CD8-positive, alpha-beta memory T cell (primary cell): ENCODE data around the gene GOLGA7B. TPM values are rescaled to one million over a fixed set of nuclear protein-coding genes. Genes with fewer than 3 reads are reported as not detected.

ENCODE experiments used
- CTCF ChIA-PET: fragments of 350-600 bp; sonication (Branson Sonifier 250); formaldehyde crosslinking; loops from one replicate; lab custom pipeline; 2021; ENCODE audit warnings: antibody characterized with exemption; lab: Charles Lee
- POLR2A ChIA-PET: fragments of 350-600 bp; sonication (Branson Sonifier 250); formaldehyde crosslinking; loops from one replicate; lab custom pipeline; 2021; ENCODE audit warnings: antibody characterized with exemption; lab: Charles Lee
- DNase-seq, 5 donors: peaks; one replicate each; pipeline versions ENCODE4 v3.0.0 to v3.0.0-alpha.2; 2020 to 2022; ENCODE audit warnings: mixed read lengths in 1 of 5
- H3K27ac ChIP-seq: one replicate; pipeline ENCODE4 v1.7.0; 2013; ENCODE audit warnings: low read depth, mild to moderate bottlenecking, low read length, moderate library complexity
- H3K27me3 ChIP-seq: 2 replicates; pipeline ENCODE4 v1.7.0; 2013; ENCODE audit warnings: low read length, mild to moderate bottlenecking; ENCODE audit not compliant: insufficient read depth, poor library complexity, severe bottlenecking
- H3K36me3 ChIP-seq: 2 replicates; pipeline ENCODE4 v1.7.0; 2013; ENCODE audit warnings: mild to moderate bottlenecking, low read length, moderate library complexity; ENCODE audit not compliant: insufficient read depth
- H3K4me1 ChIP-seq: 2 replicates; pipeline ENCODE4 v1.7.0; 2013; ENCODE audit warnings: mild to moderate bottlenecking, low read length, moderate library complexity; ENCODE audit not compliant: insufficient read depth
- H3K4me3 ChIP-seq: 2 replicates; pipeline ENCODE4 v1.7.0; 2013; ENCODE audit warnings: mild to moderate bottlenecking, low read length
- H3K9me3 ChIP-seq: 2 replicates; pipeline ENCODE4 v1.7.0; 2013; ENCODE audit warnings: mild to moderate bottlenecking, low read length
- H3K27ac Mint-ChIP-seq, 8 donors: one replicate each; pipeline ENCODE4 v1.8.0; 2020 to 2021; ENCODE audit warnings: mixed read lengths in 8 of 8, mild to moderate bottlenecking in 6 of 8, inconsistent platforms in 3 of 8, moderate library complexity in 3 of 8
- H3K27me3 Mint-ChIP-seq, 2 donors: one replicate each; pipeline ENCODE4 v1.8.0; 2020 to 2021; ENCODE audit warnings: mixed read lengths in 2 of 2, mild to moderate bottlenecking in 1 of 2, moderate library complexity in 1 of 2
- H3K36me3 Mint-ChIP-seq, 3 donors: one replicate each; pipeline ENCODE4 v1.8.0; 2020 to 2021; ENCODE audit warnings: mixed read lengths in 3 of 3, inconsistent platforms in 1 of 3, mild to moderate bottlenecking in 1 of 3
- H3K4me1 Mint-ChIP-seq, 3 donors: one replicate each; pipeline ENCODE4 v1.8.0; 2020 to 2021; ENCODE audit warnings: mixed read lengths in 3 of 3, inconsistent platforms in 1 of 3, mild to moderate bottlenecking in 1 of 3
- H3K4me3 Mint-ChIP-seq, 7 donors: one replicate each; pipeline ENCODE4 v1.8.0; 2020 to 2021; ENCODE audit warnings: mixed read lengths in 7 of 7, mild to moderate bottlenecking in 6 of 7, moderate library complexity in 4 of 7, inconsistent platforms in 2 of 7
- H3K9me3 Mint-ChIP-seq, 5 donors: one replicate each; pipeline ENCODE4 v1.8.0; 2020 to 2022; ENCODE audit warnings: mixed read lengths in 5 of 5, mild to moderate bottlenecking in 3 of 5, moderate library complexity in 2 of 5, inconsistent platforms in 1 of 5
- polyA plus RNA-seq: library from polyadenylated mRNA; unstranded; fragments of 300-500 nt; fragmentation: Illumina TruSeq; gene quantifications from one replicate; pipeline ENCODE4 v1.2.3, GENCODE V29; 2021
- total RNA-seq, 2 experiments: library from RNA; stranded (reverse); gene quantifications; one replicate each; pipeline ENCODE4 v1.2.3, GENCODE V29; 2021

GOLGA7B gene
- total and polyA plus RNA-seq, 3 experiments from 2014 or later: 0.29 to 0.62 (median 0.44) TPM

GRCh38 chr10:97861097-97861750 is 11.6 kb downstream of the GOLGA7B start:
- no peak overlapping the region for H3K27ac Mint-ChIP-seq
- ChIA-PET POLR2A (interaction anchor here (0.5 to 1.7 kb wide), 2 partner anchors 12 to 556 kb away, joined by 4 to 5 read pairs; partner anchors contain the start of gene GOLGA7B), CTCF (interaction anchor here (1.0 to 3.1 kb wide), 5 partner anchors 8 to 69 kb away, joined by 3 to 13 read pairs (median 4); no protein-coding TSS in a partner anchor)
- H3K9me3 Mint-ChIP-seq: no peaks in the 10 kb centered on the region
- no peak overlapping the region for H3K4me3 ChIP-seq
- H3K36me3 Mint-ChIP-seq: peaks cover 5 to 15% (median 12%) of the 10 kb centered on the region in 3 donors
- no peaks in the 10 kb centered on the region for H3K27me3 Mint-ChIP-seq
- H3K36me3 ChIP-seq: no peaks in the 10 kb centered on the region
- no peak for DNase-seq
- H3K4me1 ChIP-seq: no peaks in the 10 kb centered on the region
- H3K27me3 ChIP-seq: no peaks in the 10 kb centered on the region
- no peaks in the 10 kb centered on the region for H3K9me3 ChIP-seq
- no peak overlapping the region for H3K27ac ChIP-seq
- H3K4me3 Mint-ChIP-seq: no peak overlapping the region
- H3K4me1 Mint-ChIP-seq: peaks cover 5 to 15% (median 6%) of the 10 kb centered on the region in 3 donors

GRCh38 chr10:97861924-97862323 is 12.3 kb downstream of the GOLGA7B start:
- CTCF ChIA-PET: interaction anchor here (2.3 to 3.1 kb wide), 2 partner anchors 7 to 69 kb away, joined by 7 to 13 read pairs; no protein-coding TSS in a partner anchor
- Histone ChIP-seq H3K9me3 (no peaks in the 10 kb centered on the region), H3K4me1 (no peaks in the 10 kb centered on the region), H3K27me3 (no peaks in the 10 kb centered on the region), H3K27ac (no peak overlapping the region), H3K4me3 (no peak overlapping the region), H3K36me3 (no peaks in the 10 kb centered on the region)
- DNase-seq: no peak
- Mint-ChIP-seq H3K9me3 (no peaks in the 10 kb centered on the region), H3K36me3 (peaks cover 5 to 15% (median 12%) of the 10 kb centered on the region in 3 donors), H3K4me3 (no peak overlapping the region), H3K4me1 (peaks cover 5 to 15% (median 6%) of the 10 kb centered on the region in 3 donors), H3K27ac (no peak overlapping the region), H3K27me3 (no peaks in the 10 kb centered on the region)
- POLR2A ChIA-PET: interaction anchor here (1.7 kb wide), 1 partner anchor 12 kb away, joined by 5 read pairs; the partner anchor contains the start of gene GOLGA7B

DNA sequence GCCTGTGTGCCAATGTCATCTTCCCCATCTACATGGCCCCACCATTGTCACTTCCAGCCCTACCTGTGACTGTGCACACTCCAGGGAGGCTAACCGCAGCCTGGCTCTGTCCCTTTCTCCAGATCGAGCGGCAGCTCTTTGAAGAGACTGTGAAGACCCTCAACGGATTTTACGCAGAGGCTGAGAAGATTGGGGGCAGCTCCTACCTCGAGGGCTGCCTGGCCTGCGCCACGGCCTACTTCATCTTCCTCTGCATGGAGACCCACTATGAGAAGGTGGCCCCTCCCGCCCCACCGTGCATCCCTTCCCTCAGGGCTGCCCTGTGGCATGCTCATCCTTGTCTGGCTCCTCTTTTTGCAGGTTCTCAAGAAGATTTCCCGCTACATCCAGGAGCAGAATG is 14.2 kb downstream of the GOLGA7B start:
- H3K27me3 Mint-ChIP-seq: no peaks in the 10 kb centered on the region
- Histone ChIP-seq H3K4me3 (no peak overlapping the region), H3K36me3 (no peaks in the 10 kb centered on the region), H3K27me3 (no peaks in the 10 kb centered on the region), H3K27ac (no peak overlapping the region), H3K9me3 (no peaks in the 10 kb centered on the region), H3K4me1 (peaks cover 3% of the 10 kb centered on the region)
- H3K27ac Mint-ChIP-seq: peak overlapping the region in 1 of 8 donors; percentile 87
- H3K36me3 Mint-ChIP-seq: peaks cover 5 to 12% (median 12%) of the 10 kb centered on the region in 3 donors
- peaks cover 4 to 9% (median 6%) of the 10 kb centered on the region in 3 donors for H3K4me1 Mint-ChIP-seq
- ChIA-PET CTCF (interaction anchor here (1.0 to 3.1 kb wide), 2 partner anchors 11 to 71 kb away, joined by 3 to 13 read pairs; no protein-coding TSS in a partner anchor), POLR2A (no interaction called here)
- no peak overlapping the region for H3K4me3 Mint-ChIP-seq
- no peak for DNase-seq
- no peaks in the 10 kb centered on the region for H3K9me3 Mint-ChIP-seq

DNA sequence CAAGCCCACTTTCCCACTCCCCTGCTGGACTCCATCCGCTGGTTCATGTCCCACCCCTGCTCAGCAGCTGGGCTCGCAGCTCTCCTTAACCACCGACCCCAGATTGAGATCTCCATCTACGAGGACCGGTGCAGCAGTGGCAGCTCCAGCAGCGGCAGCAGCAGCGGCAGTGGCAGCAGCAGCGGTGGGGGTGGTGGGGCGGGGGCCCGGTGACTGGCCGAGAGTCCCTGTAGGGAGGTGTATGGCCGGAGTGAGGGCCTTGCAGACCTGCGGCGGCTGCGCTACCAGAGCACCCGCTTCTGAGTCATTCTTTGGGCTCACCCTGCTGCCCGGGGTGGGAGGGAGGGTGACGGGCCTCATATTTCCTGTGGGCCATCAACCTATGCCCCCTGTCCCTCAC is 15.8 kb downstream of the GOLGA7B start:
- DNase-seq: no peak
- peaks cover 17% of the 10 kb centered on the region for H3K4me1 ChIP-seq
- ChIA-PET POLR2A (interaction anchor here (0.6 kb wide), 1 partner anchor 43 kb away, joined by 3 read pairs; no protein-coding TSS in a partner anchor), CTCF (interaction anchor here (7.6 kb wide), 1 partner anchor 74 kb away, joined by 109 read pairs; no protein-coding TSS in a partner anchor)
- no peak overlapping the region for H3K27ac ChIP-seq
- H3K9me3 ChIP-seq: no peaks in the 10 kb centered on the region
- no peaks in the 10 kb centered on the region for H3K9me3 Mint-ChIP-seq
- peaks cover 18 to 21% (median 19%) of the 10 kb centered on the region in 3 donors for H3K4me1 Mint-ChIP-seq
- H3K36me3 Mint-ChIP-seq: peaks cover 5 to 12% (median 10%) of the 10 kb centered on the region in 3 donors
- no peaks in the 10 kb centered on the region for H3K27me3 ChIP-seq
- no peaks in the 10 kb centered on the region for H3K36me3 ChIP-seq
- H3K4me3 ChIP-seq: no peak overlapping the region
- H3K27me3 Mint-ChIP-seq: no peaks in the 10 kb centered on the region
- no peak overlapping the region for H3K4me3 Mint-ChIP-seq
- no peak overlapping the region for H3K27ac Mint-ChIP-seq

- no peaks in the 10 kb centered on the region for H3K27me3 ChIP-seq
- POLR2A ChIA-PET: no interaction called here
Measured at GRCh38 chr10:97866524-97867219, 17.0 kb downstream of the GOLGA7B start.

DNA sequence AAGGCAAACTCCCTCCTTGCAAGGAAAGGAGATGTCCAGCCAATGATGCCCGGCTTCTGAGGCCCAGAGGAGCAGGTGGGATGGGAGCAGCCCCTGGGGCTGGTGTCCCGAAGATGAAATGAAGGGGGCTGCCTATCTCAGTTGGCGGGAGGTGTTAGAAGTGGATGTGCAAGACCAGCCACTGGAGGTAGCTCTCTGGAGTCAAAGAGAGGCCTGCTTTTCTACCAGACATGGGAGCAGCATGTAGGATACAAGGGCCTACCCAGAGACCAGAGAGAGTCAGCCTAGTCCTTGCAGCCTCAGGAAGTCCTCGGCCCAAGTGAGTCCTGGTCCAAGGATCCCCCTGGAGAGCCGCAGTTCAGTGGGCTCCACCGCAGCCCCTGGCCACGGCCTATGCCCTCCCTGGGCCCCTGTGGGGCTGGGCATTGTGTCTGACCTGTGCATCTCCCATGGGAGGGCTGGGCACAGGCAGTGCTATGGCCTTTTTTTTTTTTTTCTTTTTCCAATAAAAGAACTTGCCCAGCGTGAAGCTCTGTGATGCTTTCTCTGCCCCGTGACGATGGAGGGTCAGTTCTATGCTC is 17.7 kb downstream of the GOLGA7B start:
- H3K27me3 ChIP-seq: no peaks in the 10 kb centered on the region
- Mint-ChIP-seq H3K27ac (peak overlapping the region in 5 of 8 donors; percentile 42 to 90 (median 72)), H3K36me3 (peaks cover 5 to 12% (median 8%) of the 10 kb centered on the region in 3 donors), H3K4me1 (peaks cover 18 to 21% (median 19%) of the 10 kb centered on the region in 3 donors), H3K27me3 (peaks cover 2 to 4% of the 10 kb centered on the region in 2 donors), H3K4me3 (no peak overlapping the region), H3K9me3 (no peaks in the 10 kb centered on the region)
- no peaks in the 10 kb centered on the region for H3K9me3 ChIP-seq
- CTCF ChIA-PET: interaction anchor here (1.3 to 7.6 kb wide), 5 partner anchors 17 to 86 kb away, joined by 3 to 109 read pairs (median 26); partner anchors contain the start of gene GOLGA7B
- POLR2A ChIA-PET: no interaction called here
- DNase-seq: no peak
- no peaks in the 10 kb centered on the region for H3K36me3 ChIP-seq
- peaks cover 17% of the 10 kb centered on the region for H3K4me1 ChIP-seq
- no peak overlapping the region for H3K27ac ChIP-seq
- H3K4me3 ChIP-seq: no peak overlapping the region

More at GRCh38 chr10:97866524-97867219, 17.0 kb downstream of the GOLGA7B start:
- Histone ChIP-seq H3K9me3 (no peaks in the 10 kb centered on the region), H3K27ac (no peak overlapping the region), H3K4me1 (peaks cover 17% of the 10 kb centered on the region), H3K36me3 (no peaks in the 10 kb centered on the region), H3K4me3 (no peak overlapping the region)
- CTCF ChIA-PET: interaction anchor here (1.3 to 7.6 kb wide), 2 partner anchors 75 to 85 kb away, joined by 4 to 109 read pairs; no protein-coding TSS in a partner anchor
- DNase-seq: no peak
- H3K36me3 Mint-ChIP-seq: peaks cover 5 to 12% (median 8%) of the 10 kb centered on the region in 3 donors
- no peaks in the 10 kb centered on the region for H3K9me3 Mint-ChIP-seq
- H3K4me1 Mint-ChIP-seq: peaks cover 18 to 21% (median 19%) of the 10 kb centered on the region in 3 donors
- H3K27ac Mint-ChIP-seq: peak overlapping the region in 2 of 8 donors; percentile 1 to 19
- no peak overlapping the region for H3K4me3 Mint-ChIP-seq
- H3K27me3 Mint-ChIP-seq: peaks cover 2 to 3% of the 10 kb centered on the region in 2 donors

DNA sequence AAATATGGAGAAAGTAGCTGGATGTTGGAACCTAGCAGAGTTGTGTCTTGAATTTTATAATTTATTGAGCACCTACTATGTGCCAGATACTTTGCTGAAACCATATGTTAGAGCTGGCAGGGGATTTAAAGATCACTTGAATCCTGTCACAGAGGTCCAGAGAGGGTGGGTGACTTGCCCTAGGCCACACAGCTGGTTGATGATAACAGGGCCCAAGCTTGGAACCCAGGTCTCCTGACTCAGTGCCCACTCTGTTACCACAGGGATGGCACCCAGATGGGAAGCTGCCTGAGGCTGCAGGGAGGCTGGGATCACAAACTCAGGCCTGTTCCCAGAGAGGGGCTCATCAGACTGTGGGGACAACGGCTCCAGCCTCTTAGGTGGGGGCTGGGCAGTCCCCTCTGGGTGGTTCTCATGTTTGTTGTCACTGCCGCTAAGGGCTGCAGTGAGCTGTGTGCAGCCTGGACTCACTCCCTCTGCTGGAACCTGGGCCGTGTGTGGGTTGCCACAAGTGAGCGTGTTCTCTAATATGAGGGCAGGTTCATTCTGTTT is 18.6 kb downstream of the GOLGA7B start:
- CTCF ChIA-PET: interaction anchor here (0.6 to 7.6 kb wide), 16 partner anchors 9 to 182 kb away, joined by 3 to 109 read pairs (median 4); partner anchors contain the start of genes AVPI1 and GOLGA7B
- peaks cover 17% of the 10 kb centered on the region for H3K4me1 ChIP-seq
- POLR2A ChIA-PET: no interaction called here

More for the DNA sequence above, 18.6 kb downstream of the GOLGA7B start:
- peaks cover 2 to 11% of the 10 kb centered on the region in 2 donors for H3K27me3 Mint-ChIP-seq
- no peaks in the 10 kb centered on the region for H3K36me3 ChIP-seq
- no peak for DNase-seq
- H3K4me1 Mint-ChIP-seq: peaks cover 18 to 21% (median 19%) of the 10 kb centered on the region in 3 donors
- H3K27me3 ChIP-seq: no peaks in the 10 kb centered on the region
- H3K9me3 Mint-ChIP-seq: no peaks in the 10 kb centered on the region
- no peak overlapping the region for H3K4me3 ChIP-seq
- H3K27ac Mint-ChIP-seq: peak overlapping the region in 5 of 8 donors; percentile 59 to 90 (median 79)
- H3K36me3 Mint-ChIP-seq: peaks cover 5 to 12% (median 6%) of the 10 kb centered on the region in 3 donors
- no peak overlapping the region for H3K27ac ChIP-seq
- no peaks in the 10 kb centered on the region for H3K9me3 ChIP-seq
- no peak overlapping the region for H3K4me3 Mint-ChIP-seq
